A673 (cell line): ENCODE data around the gene TBX4. TPM values are rescaled to one million over a fixed set of nuclear protein-coding genes. Genes with fewer than 3 reads are reported as not detected.

ENCODE experiments used
- BruUV-seq: library from RNA; stranded (reverse); fragments of 400-500 nt; replicated peaks from 2 replicates; lab custom pipeline; 2021; lab: Mats Ljungman, UMichigan
- CTCF ChIA-PET: fragments of 300-600 bp; sonication (Branson Sonifier 250); formaldehyde crosslinking; loops from one replicate; lab custom pipeline; 2022; ENCODE audit warnings: antibody characterized with exemption; lab: Charles Lee
- POLR2A ChIA-PET: fragments of 300-600 bp; sonication (Branson Sonifier 250); formaldehyde crosslinking; loops from one replicate; lab custom pipeline; 2022; ENCODE audit warnings: antibody characterized with exemption; ENCODE audit not compliant: low non-redundant PET; lab: Charles Lee
- DNase-seq: peaks from one replicate; pipeline ENCODE4 v3.0.0-alpha.2; 2015; ENCODE audit warnings: low spot score
- H3K27ac ChIP-seq: fragments of 200-600 bp; sonication (generic); 2 replicates; pipeline ENCODE4 v1.5.1; 2016; ENCODE audit warnings: mixed run types, low read depth, mild to moderate bottlenecking, mixed read lengths, antibody characterized with exemption, low read length; ENCODE audit not compliant: poor library complexity, severe bottlenecking
- H3K27me3 ChIP-seq: fragments of 200-600 bp; sonication (generic); replicated peaks from 2 replicates; pipeline ENCODE4 v1.6.1; 2017; ENCODE audit warnings: mixed run types, low read depth, mild to moderate bottlenecking, mixed read lengths, antibody characterized with exemption, low read length; ENCODE audit not compliant: insufficient read depth, poor library complexity
- H3K36me3 ChIP-seq: fragments of 200-600 bp; sonication (generic); 2 replicates; pipeline ENCODE4 v1.6.1; 2016; ENCODE audit warnings: mixed run types, mild to moderate bottlenecking, mixed read lengths, antibody characterized with exemption, low read length; ENCODE audit not compliant: insufficient read depth, poor library complexity, severe bottlenecking
- H3K4me1 ChIP-seq: fragments of 200-600 bp; sonication (generic); 2 replicates; pipeline ENCODE4 v1.6.1; 2017; ENCODE audit warnings: mixed run types, mild to moderate bottlenecking, mixed read lengths, antibody characterized with exemption, low read length; ENCODE audit not compliant: insufficient read depth, poor library complexity, severe bottlenecking
- H3K4me3 ChIP-seq: fragments of 200-600 bp; sonication (generic); 2 replicates; pipeline ENCODE4 v1.5.1; 2016; ENCODE audit warnings: low read depth, mixed run types, mild to moderate bottlenecking, mixed read lengths, low read length; ENCODE audit not compliant: poor library complexity, severe bottlenecking
- H3K9me3 ChIP-seq: fragments of 200-600 bp; sonication (generic); 2 replicates; pipeline ENCODE4 v1.6.1; 2016; ENCODE audit warnings: mixed run types, low read depth, mild to moderate bottlenecking, mixed read lengths, antibody characterized with exemption, low read length; ENCODE audit not compliant: poor library complexity, severe bottlenecking
- EZH2 ChIP-seq: fragments of 200-600 bp; sonication (generic); IDR thresholded peaks from 2 replicates; pipeline ENCODE4 v1.6.1; 2017; ENCODE audit warnings: borderline replicate concordance, low read depth, mild to moderate bottlenecking, mixed read lengths, antibody characterized with exemption, low read length; ENCODE audit not compliant: poor library complexity, severe bottlenecking
- intact Hi-C: fragments of 100-400 bp; cut with micrococcal nuclease; formaldehyde crosslinking; loops from one replicate; pipeline ENCODE4 v1.10.0; 2022; ENCODE audit not compliant: unreplicated experiment
- total RNA-seq: library from RNA; stranded (reverse); gene quantifications from 2 replicates; pipeline ENCODE4 v1.2.3, GENCODE V29; 2021
- TF ChIP-seq, protein P1 (sequence below): fragments of 300-800, 200-600 bp; sonication (generic); conservative IDR thresholded peaks from 2 replicates; pipeline ENCODE4 v1.5.1; 2017; ENCODE audit warnings: low read depth, mild to moderate bottlenecking, antibody characterized with exemption, low read length, moderate library complexity, mixed read lengths

Gene TBX4
- total RNA-seq, 1 experiment from 2014 or later: not detected

DNA sequence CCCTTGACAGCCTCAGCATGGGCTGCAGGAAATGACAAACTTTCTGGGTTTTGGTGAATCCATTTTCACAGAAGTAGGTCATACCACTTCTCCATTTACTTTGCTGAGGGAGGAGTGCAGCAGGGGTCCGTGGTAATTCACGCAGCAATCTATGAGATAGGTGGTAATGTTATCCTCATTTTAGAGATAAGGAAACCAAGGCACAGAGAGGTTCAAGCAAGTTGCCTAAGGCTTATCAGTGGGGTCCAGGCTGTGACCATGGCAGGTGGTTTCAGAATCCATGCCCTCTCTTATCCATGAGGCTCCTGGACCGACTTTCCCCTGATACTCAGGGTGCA is 12.6 kb downstream of the TBX4 start:
- ChIA-PET POLR2A (no interaction called here), CTCF (no interaction called here)
- intact Hi-C loops: no loop called here
- Histone ChIP-seq H3K4me3 (no peak overlapping the region), H3K36me3 (no peaks in the 10 kb centered on the region), H3K27me3 (peaks cover 25% of the 10 kb centered on the region), H3K9me3 (no peaks in the 10 kb centered on the region), H3K27ac (no peak overlapping the region), H3K4me1 (peaks cover 4% of the 10 kb centered on the region)
- TF ChIP-seq EZH2: no peak
- TF ChIP-seq, protein P1, sequence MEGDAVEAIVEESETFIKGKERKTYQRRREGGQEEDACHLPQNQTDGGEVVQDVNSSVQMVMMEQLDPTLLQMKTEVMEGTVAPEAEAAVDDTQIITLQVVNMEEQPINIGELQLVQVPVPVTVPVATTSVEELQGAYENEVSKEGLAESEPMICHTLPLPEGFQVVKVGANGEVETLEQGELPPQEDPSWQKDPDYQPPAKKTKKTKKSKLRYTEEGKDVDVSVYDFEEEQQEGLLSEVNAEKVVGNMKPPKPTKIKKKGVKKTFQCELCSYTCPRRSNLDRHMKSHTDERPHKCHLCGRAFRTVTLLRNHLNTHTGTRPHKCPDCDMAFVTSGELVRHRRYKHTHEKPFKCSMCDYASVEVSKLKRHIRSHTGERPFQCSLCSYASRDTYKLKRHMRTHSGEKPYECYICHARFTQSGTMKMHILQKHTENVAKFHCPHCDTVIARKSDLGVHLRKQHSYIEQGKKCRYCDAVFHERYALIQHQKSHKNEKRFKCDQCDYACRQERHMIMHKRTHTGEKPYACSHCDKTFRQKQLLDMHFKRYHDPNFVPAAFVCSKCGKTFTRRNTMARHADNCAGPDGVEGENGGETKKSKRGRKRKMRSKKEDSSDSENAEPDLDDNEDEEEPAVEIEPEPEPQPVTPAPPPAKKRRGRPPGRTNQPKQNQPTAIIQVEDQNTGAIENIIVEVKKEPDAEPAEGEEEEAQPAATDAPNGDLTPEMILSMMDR: no peak
- no TSS peak for BruUV-seq
- DNase-seq: no peak

DNA sequence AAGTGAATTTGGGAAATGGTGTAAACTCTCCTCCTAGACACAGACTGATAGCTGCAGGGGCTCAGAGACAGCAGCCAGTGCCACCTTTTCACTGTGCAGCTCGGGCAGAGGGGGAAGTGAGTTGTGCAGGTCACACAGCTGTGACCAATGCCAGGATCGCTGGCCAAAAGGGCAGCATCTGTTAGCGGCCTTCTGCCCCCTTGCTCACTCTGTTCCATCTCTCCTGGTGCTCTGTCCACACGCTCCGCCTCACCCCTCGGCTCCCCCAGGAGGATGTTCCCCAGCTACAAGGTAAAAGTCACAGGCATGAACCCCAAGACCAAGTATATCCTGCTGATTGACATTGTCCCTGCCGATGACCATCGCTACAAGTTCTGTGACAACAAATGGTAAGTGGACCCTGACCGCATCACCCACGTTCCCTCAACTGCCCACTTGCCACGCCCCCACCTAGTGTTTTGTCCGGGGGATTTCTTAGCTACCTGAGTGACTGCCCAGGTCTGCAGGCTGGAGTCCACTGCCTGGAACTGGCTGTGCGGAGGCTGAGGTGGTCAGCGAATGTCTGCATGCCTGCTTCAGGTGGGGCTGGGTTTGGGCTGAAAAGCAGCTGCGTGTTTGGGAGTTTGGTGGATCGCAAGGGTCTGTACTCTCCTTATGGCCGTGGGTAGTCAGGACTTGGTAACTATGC is 13.5 kb downstream of the TBX4 start:
- TF ChIP-seq, protein P1: no peak
- no peak for TF ChIP-seq EZH2
- intact Hi-C loops: no loop called here
- no peak overlapping the region for H3K4me3 ChIP-seq
- DNase-seq: no peak
- no peaks in the 10 kb centered on the region for H3K36me3 ChIP-seq
- peaks cover 4% of the 10 kb centered on the region for H3K4me1 ChIP-seq
- ChIA-PET CTCF (no interaction called here), POLR2A (no interaction called here)
- H3K9me3 ChIP-seq: no peaks in the 10 kb centered on the region
- no TSS peak for BruUV-seq
- H3K27ac ChIP-seq: no peak overlapping the region
- H3K27me3 ChIP-seq: peaks cover 22% of the 10 kb centered on the region

DNA sequence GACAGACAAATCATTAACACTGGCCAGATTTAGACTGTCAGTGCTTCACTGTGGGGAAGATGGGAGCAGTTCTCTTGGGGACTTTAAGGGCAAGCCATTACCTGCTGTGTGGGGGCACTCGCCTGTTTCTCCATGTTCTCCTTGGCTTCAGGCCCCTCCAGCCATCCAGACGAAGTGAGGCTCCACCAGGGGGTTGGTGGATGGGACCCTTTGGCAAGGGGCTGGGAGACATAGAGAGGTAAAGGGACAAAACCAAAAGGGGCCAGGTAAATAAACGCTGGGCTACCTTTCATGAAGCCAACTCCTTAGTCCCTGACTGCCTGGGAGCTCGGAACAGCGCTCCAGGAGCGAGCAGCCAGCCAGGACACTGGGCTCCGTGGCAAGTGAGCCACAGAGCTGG is 14.0 kb downstream of the TBX4 start:
- BruUV-seq: no TSS peak
- H3K27me3 ChIP-seq: peaks cover 17% of the 10 kb centered on the region
- TF ChIP-seq EZH2: no peak
- TF ChIP-seq, protein P1: no peak
- H3K9me3 ChIP-seq: no peaks in the 10 kb centered on the region
- DNase-seq: no peak
- CTCF ChIA-PET: no interaction called here
- POLR2A ChIA-PET: interaction anchor here (0.6 kb wide), 1 partner anchor 270 kb away, joined by 3 read pairs; no protein-coding TSS in a partner anchor
- peaks cover 4% of the 10 kb centered on the region for H3K4me1 ChIP-seq
- intact Hi-C loops: no loop called here
- no peaks in the 10 kb centered on the region for H3K36me3 ChIP-seq
- no peak overlapping the region for H3K27ac ChIP-seq
- no peak overlapping the region for H3K4me3 ChIP-seq
